ENCODE results near the gene TAF7. TPM values are rescaled to one million over a fixed set of nuclear protein-coding genes. Genes with fewer than 3 reads are reported as not detected.
"Not testable (repeated sequence)": the region's sequence is repeated elsewhere in the genome, so short reads cannot be mapped to it uniquely, and the experiment has no call there.

Gene TAF7
- total RNA-seq, 1 experiment from 2014 or later: 147 TPM

GRCh38 chr5:141346017-141346416 lies 25.4 kb upstream of the TAF7 start:
- H3K27ac ChIP-seq: not testable (repeated sequence)

GRCh38 chr5:141345327-141345726 lies 24.7 kb upstream of the TAF7 start:
- DNase-seq (ENCODE audit: low read depth in 1 of 2, low spot score in 2 of 2): no peak
- no peak overlapping the region for H3K27ac ChIP-seq
- peaks cover 19% of the 10 kb centered on the region for H3K9me3 ChIP-seq (replicated peaks)
- no peak overlapping the region for H3K4me3 ChIP-seq
- no peaks in the 10 kb centered on the region for H3K27me3 ChIP-seq (replicated peaks)
- H3K4me1 ChIP-seq (replicated peaks): no peaks in the 10 kb centered on the region
- no peaks in the 10 kb centered on the region for H3K36me3 ChIP-seq

More at GRCh38 chr5:141346017-141346416, 25.4 kb upstream of the TAF7 start:
- not testable (repeated sequence) for DNase-seq (ENCODE audit: low read depth in 1 of 2, low spot score in 2 of 2); H3K36me3 ChIP-seq; H3K4me1 ChIP-seq (replicated peaks); H3K4me3 ChIP-seq; H3K27me3 ChIP-seq (replicated peaks)
- H3K9me3 ChIP-seq (replicated peaks): peaks cover 24% of the 10 kb centered on the region

- Histone ChIP-seq H3K27ac (no peak overlapping the region), H3K4me1 (replicated peaks) (no peaks in the 10 kb centered on the region), H3K36me3 (no peaks in the 10 kb centered on the region), H3K9me3 (replicated peaks) (peaks cover 23% of the 10 kb centered on the region), H3K4me3 (no peak overlapping the region), H3K27me3 (replicated peaks) (no peaks in the 10 kb centered on the region)
- no peak for DNase-seq (ENCODE audit: low read depth in 1 of 2, low spot score in 2 of 2)
Measured at GRCh38 chr5:141343953-141344463, 23.4 kb upstream of the TAF7 start.

- DNase-seq (ENCODE audit: low read depth in 1 of 2, low spot score in 2 of 2): no peak
- H3K4me1 ChIP-seq (replicated peaks): no peaks in the 10 kb centered on the region
- no peak within 1 kb of the TSS for H3K4me3 ChIP-seq
- H3K27ac ChIP-seq: no peak within 1 kb of the TSS
- H3K36me3 ChIP-seq: no peaks in the 10 kb centered on the region
- H3K27me3 ChIP-seq (replicated peaks): no peaks in the 10 kb centered on the region
- peaks cover 23% of the 10 kb centered on the region for H3K9me3 ChIP-seq (replicated peaks)
Measured at GRCh38 chr5:141343242-141343952, 22.8 kb upstream of the TAF7 start, which contains the start of gene PCDHGA3. Gene PCDHGA3 (plus strand): TSS chr5:141343829. CDS start chr5:141344034, 205 bp downstream.

- peaks cover 23% of the 10 kb centered on the region for H3K9me3 ChIP-seq (replicated peaks)
- DNase-seq (ENCODE audit: low read depth in 1 of 2, low spot score in 2 of 2): no peak
- H3K4me3 ChIP-seq: no peak overlapping the region
- no peaks in the 10 kb centered on the region for H3K36me3 ChIP-seq
- no peaks in the 10 kb centered on the region for H3K4me1 ChIP-seq (replicated peaks)
- H3K27ac ChIP-seq: no peak overlapping the region
- H3K27me3 ChIP-seq (replicated peaks): no peaks in the 10 kb centered on the region
Measured at GRCh38 chr5:141342773-141343172, 22.2 kb upstream of the TAF7 start.

GRCh38 chr5:141340781-141341354 lies 20.3 kb upstream of the TAF7 start:
- H3K27me3 ChIP-seq (replicated peaks); H3K36me3 ChIP-seq; H3K27ac ChIP-seq; H3K4me1 ChIP-seq (replicated peaks); H3K4me3 ChIP-seq; DNase-seq (ENCODE audit: low read depth in 1 of 2, low spot score in 2 of 2): not testable (repeated sequence)
- H3K9me3 ChIP-seq (replicated peaks): peaks cover 23% of the 10 kb centered on the region

GRCh38 chr5:141338538-141339306 lies 18.1 kb upstream of the TAF7 start, which contains the start of gene PCDHGA2:
Gene PCDHGA2 (plus strand): TSS chr5:141338760.
- no peak within 1 kb of the TSS; the same call in 1 of the 2 replicates for H3K4me3 ChIP-seq
- DNase-seq (ENCODE audit: low read depth in 1 of 2, low spot score in 2 of 2): no peak
- H3K4me1 ChIP-seq (replicated peaks): no peaks in the 10 kb centered on the region
- no peaks in the 10 kb centered on the region for H3K36me3 ChIP-seq
- H3K27ac ChIP-seq: no peak within 1 kb of the TSS
- peaks cover 15% of the 10 kb centered on the region for H3K9me3 ChIP-seq (replicated peaks)
- H3K27me3 ChIP-seq (replicated peaks): no peaks in the 10 kb centered on the region

- not testable (repeated sequence) for H3K36me3 ChIP-seq; H3K27ac ChIP-seq; DNase-seq (ENCODE audit: low read depth in 1 of 2, low spot score in 2 of 2); H3K27me3 ChIP-seq (replicated peaks); H3K4me3 ChIP-seq; H3K4me1 ChIP-seq (replicated peaks)
- H3K9me3 ChIP-seq (replicated peaks): peaks cover 10% of the 10 kb centered on the region
Measured at GRCh38 chr5:141332571-141332970, 12.0 kb upstream of the TAF7 start.

GRCh38 chr5:141330299-141331080 lies 9.9 kb upstream of the TAF7 start, which contains the start of gene PCDHGA1:
Gene PCDHGA1 (plus strand): TSS chr5:141330514.
- Histone ChIP-seq H3K4me1 (replicated peaks) (0 out of 2 replicates have a peak, but pooled peaks cover 3% of the 10 kb centered on the region), H3K4me3 (peak within 1 kb of the TSS; percentile 20), H3K9me3 (replicated peaks) (peaks cover 10% of the 10 kb centered on the region), H3K27me3 (replicated peaks) (no peaks in the 10 kb centered on the region), H3K36me3 (no peaks in the 10 kb centered on the region), H3K27ac (no peak within 1 kb of the TSS)
- DNase-seq (ENCODE audit: low read depth in 1 of 2, low spot score in 2 of 2): no peak

- Histone ChIP-seq H3K4me3 (no peak overlapping the region), H3K9me3 (replicated peaks) (peaks cover 10% of the 10 kb centered on the region), H3K27me3 (replicated peaks) (no peaks in the 10 kb centered on the region), H3K36me3 (no peaks in the 10 kb centered on the region), H3K4me1 (replicated peaks) (0 out of 2 replicates have a peak, but pooled peaks cover 3% of the 10 kb centered on the region), H3K27ac (no peak overlapping the region)
- no peak for DNase-seq (ENCODE audit: low read depth in 1 of 2, low spot score in 2 of 2)
Measured at GRCh38 chr5:141328231-141328630, 7.6 kb upstream of the TAF7 start.

- DNase-seq (ENCODE audit: low read depth in 1 of 2, low spot score in 2 of 2): peak; percentile 52 to 75
- 0 out of 2 replicates have a peak overlapping the region, but pooled peaks have one; percentile 5 for H3K27ac ChIP-seq
- H3K36me3 ChIP-seq: no peaks in the 10 kb centered on the region
- peak overlapping the region; percentile 29 for H3K4me3 ChIP-seq
- H3K27me3 ChIP-seq (replicated peaks): no peaks in the 10 kb centered on the region
- H3K4me1 ChIP-seq (replicated peaks): 0 out of 2 replicates have a peak, but pooled peaks cover 3% of the 10 kb centered on the region
- H3K9me3 ChIP-seq (replicated peaks): peaks cover 2% of the 10 kb centered on the region; the same call in 1 of the 2 replicates
Measured at GRCh38 chr5:141326088-141326854, 5.7 kb upstream of the TAF7 start.

- no peaks in the 10 kb centered on the region for H3K27me3 ChIP-seq (replicated peaks)
Measured at GRCh38 chr5:141322261-141322660, 1.7 kb upstream of the TAF7 start.

More at GRCh38 chr5:141322261-141322660, 1.7 kb upstream of the TAF7 start:
- Histone ChIP-seq H3K4me3 (no peak overlapping the region), H3K27ac (no peak overlapping the region), H3K9me3 (replicated peaks) (peaks cover 23% of the 10 kb centered on the region), H3K4me1 (replicated peaks) (0 out of 2 replicates have a peak, but pooled peaks cover 3% of the 10 kb centered on the region), H3K36me3 (peaks cover 34% of the 10 kb centered on the region)
- no peak for DNase-seq (ENCODE audit: low read depth in 1 of 2, low spot score in 2 of 2)

All from SJSA1 (cell line).